ENCODE results near the gene SREK1IP1. TPM values are rescaled to one million over a fixed set of nuclear protein-coding genes. Genes with fewer than 3 reads are reported as not detected.

Gene SREK1IP1
- total RNA-seq: 31.1 and 34.8 TPM in 2 replicates

DNA sequence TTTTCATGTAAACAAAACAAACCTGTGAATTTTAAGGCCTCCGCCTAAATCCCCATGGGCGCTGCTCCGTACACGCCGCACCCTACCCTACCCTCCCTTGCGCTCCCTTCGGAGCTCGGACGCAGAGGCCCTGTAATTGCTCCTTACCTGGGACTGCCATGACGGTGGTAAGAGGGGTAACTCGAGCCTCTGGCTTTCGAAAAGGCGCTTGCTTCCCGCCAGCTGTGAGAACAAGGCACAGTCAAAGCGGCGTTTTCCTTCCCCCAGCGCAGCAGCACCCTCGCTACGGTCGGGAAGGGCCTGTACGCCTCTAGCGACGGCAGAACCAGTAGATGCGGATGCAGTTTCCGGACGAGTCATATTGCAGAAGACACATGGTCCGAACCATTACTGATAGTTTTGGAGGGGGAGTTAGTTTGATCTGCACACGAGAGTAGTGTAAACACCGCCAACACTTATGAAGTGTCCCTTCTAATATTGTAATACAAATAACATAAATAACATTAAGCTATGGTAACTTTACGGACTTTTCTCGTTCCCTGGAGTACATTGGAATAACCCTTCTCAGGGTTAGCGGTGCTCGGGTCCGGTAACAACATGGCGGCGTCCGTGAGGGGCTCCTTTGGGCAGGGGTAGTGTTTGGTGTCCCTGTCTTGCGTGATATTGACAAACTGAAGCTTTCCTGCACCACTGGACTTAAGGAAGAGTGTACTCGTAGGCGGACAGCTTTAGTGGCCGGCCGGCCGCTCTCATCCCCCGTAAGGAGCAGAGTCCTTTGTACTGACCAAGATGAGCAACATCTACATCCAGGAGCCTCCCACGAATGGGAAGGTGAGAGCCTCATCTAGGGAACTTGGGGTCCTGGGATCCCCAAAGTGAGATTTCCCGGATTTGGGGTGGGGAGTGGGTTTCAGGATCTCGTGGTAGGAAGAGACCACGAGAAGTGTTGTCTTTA, at the start of gene SREK1IP1, which contains the start of gene CWC27:
Gene SREK1IP1, minus strand, starts transcription at position 334 of the 955 bp plus-strand sequence. Its CDS starts 174 bp downstream, at position 160.
Gene CWC27, plus strand, starts transcription at position 573 of the 955 bp plus-strand sequence. Its CDS starts 217 bp downstream, at position 790.
- no peaks in the 10 kb centered on the region for H3K9me3 Mint-ChIP-seq
- no peaks in the 10 kb centered on the region for H3K27me3 Mint-ChIP-seq
- peak within 1 kb of the TSS; percentile 97 for H3K4me3 Mint-ChIP-seq
- H3K36me3 Mint-ChIP-seq (ENCODE audit: low read depth): peaks cover 18% of the 10 kb centered on the region
- intact Hi-C loops (cut with micrococcal nuclease): loop anchor here (2.0 to 5.0 kb wide), 6 partner anchors 131 to 1376 kb away; partner anchors contain the start of genes ADAMTS6, CENPK, PPWD1 and SHLD3
- H3K4me1 Mint-ChIP-seq: peaks cover 43% of the 10 kb centered on the region
- peak; percentile 95 for DNase-seq
- H3K27ac Mint-ChIP-seq: peak within 1 kb of the TSS; percentile 94

DNA sequence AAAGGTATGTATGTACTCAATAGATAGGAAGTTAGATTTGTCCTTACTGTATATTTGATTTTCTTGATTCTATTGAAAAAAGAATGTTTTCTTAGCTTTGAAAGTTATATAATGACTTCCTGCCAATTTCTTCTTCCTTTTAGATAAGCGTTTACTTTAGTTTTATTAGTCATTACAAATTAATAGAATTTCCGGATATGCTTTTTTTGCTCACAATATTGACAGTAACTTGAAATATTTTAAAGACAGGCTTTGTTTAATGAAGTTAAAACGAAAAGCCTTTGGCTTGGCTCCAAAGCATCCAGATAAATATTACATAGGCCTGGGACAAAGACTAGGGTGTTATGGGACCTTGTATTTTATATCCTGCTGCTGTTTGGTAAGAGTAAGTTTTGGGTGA, 49.8 kb upstream of the SREK1IP1 start:
- peaks cover 17% of the 10 kb centered on the region for H3K4me1 Mint-ChIP-seq
- peaks cover 28% of the 10 kb centered on the region for H3K36me3 Mint-ChIP-seq (ENCODE audit: low read depth)
- no peak for DNase-seq
- no peaks in the 10 kb centered on the region for H3K27me3 Mint-ChIP-seq
- peaks cover 5% of the 10 kb centered on the region for H3K9me3 Mint-ChIP-seq
- H3K4me3 Mint-ChIP-seq: no peak overlapping the region
- intact Hi-C loops (cut with micrococcal nuclease): loop anchor here (10.0 kb wide), 1 partner anchor 287 kb away; no protein-coding TSS in a partner anchor
- H3K27ac Mint-ChIP-seq: no peak overlapping the region

- no peaks in the 10 kb centered on the region for H3K9me3 Mint-ChIP-seq
- no peak overlapping the region for H3K4me3 Mint-ChIP-seq
- H3K27me3 Mint-ChIP-seq: no peaks in the 10 kb centered on the region
- H3K4me1 Mint-ChIP-seq: peaks cover 4% of the 10 kb centered on the region
- H3K27ac Mint-ChIP-seq: no peak overlapping the region
- peaks cover 11% of the 10 kb centered on the region for H3K36me3 Mint-ChIP-seq (ENCODE audit: low read depth)
- intact Hi-C loops (cut with micrococcal nuclease): loop anchor here (5.0 to 10.0 kb wide), 3 partner anchors 223 to 748 kb away; partner anchors contain the start of genes CENPK and PPWD1
- DNase-seq: no peak
Measured at GRCh38 chr5:64814073-64814472, 45.6 kb upstream of the SREK1IP1 start.

DNA sequence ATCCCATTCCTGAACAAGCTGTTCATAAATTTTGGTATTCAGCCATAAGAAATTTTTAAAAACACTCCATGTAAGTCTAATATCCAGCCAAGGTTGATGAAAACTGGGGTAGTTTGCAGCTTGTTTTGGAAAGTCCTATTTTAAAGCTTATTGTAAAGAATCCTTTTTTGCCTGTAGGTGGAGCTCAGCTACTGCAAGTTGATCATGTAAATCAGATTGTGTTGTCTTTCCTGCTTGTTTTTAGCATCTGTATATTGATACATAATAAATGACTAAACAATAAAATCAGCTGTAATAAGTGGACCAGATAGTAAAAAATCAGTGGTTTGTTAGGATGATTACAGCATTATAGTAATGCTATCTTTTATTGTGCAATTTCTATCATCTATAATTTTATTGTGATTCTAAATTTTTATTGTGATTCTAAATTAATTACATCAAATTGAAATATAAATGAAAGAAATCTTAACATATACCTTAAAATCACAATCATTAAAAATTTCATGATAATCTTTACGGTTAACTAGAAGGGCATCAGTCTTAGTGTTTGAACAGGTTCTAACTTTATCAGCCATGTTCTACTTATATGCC, 42.7 kb upstream of the SREK1IP1 start:
- Mint-ChIP-seq H3K27me3 (no peaks in the 10 kb centered on the region), H3K4me3 (no peak overlapping the region), H3K36me3 (ENCODE audit: low read depth) (peaks cover 6% of the 10 kb centered on the region), H3K27ac (no peak overlapping the region), H3K9me3 (no peaks in the 10 kb centered on the region), H3K4me1 (peaks cover 1% of the 10 kb centered on the region)
- DNase-seq: peak; percentile 73
- intact Hi-C loops (cut with micrococcal nuclease): loop anchor here (1.0 to 10.0 kb wide), 4 partner anchors 226 to 751 kb away; partner anchors contain the start of genes CENPK and PPWD1

DNA sequence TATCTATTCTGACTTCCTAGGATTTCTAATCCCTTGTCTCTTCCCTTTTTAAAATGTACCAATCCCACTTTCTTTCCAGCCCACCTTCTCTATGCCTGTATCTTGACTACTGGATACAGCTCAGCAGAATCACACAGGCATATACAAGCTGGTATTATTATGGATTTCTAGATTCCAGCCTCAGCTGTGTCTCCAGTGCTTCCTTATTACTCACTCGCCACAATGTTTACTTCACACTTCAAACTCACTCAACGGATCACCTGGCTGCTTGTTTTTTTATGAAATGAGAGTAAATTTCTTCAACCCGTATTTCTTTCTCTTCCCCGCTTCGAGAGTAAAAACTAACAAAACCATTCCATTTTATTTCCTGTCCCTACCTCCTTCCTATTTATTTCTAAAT, 39.0 kb upstream of the SREK1IP1 start:
- H3K4me3 Mint-ChIP-seq: no peak overlapping the region
- no peaks in the 10 kb centered on the region for H3K27me3 Mint-ChIP-seq
- H3K9me3 Mint-ChIP-seq: no peaks in the 10 kb centered on the region
- H3K27ac Mint-ChIP-seq: no peak overlapping the region
- H3K4me1 Mint-ChIP-seq: no peaks in the 10 kb centered on the region
- peaks cover 5% of the 10 kb centered on the region for H3K36me3 Mint-ChIP-seq (ENCODE audit: low read depth)
- intact Hi-C loops (cut with micrococcal nuclease): loop anchor here (10.0 kb wide), 1 partner anchor 587 kb away; no protein-coding TSS in a partner anchor
- no peak for DNase-seq

- no peak overlapping the region for H3K27ac Mint-ChIP-seq
- no peaks in the 10 kb centered on the region for H3K27me3 Mint-ChIP-seq
- intact Hi-C loops (cut with micrococcal nuclease): loop anchor here (10.0 kb wide), 1 partner anchor 588 kb away; no protein-coding TSS in a partner anchor
Measured at GRCh38 chr5:64806537-64806936, 38.0 kb upstream of the SREK1IP1 start.

DNA sequence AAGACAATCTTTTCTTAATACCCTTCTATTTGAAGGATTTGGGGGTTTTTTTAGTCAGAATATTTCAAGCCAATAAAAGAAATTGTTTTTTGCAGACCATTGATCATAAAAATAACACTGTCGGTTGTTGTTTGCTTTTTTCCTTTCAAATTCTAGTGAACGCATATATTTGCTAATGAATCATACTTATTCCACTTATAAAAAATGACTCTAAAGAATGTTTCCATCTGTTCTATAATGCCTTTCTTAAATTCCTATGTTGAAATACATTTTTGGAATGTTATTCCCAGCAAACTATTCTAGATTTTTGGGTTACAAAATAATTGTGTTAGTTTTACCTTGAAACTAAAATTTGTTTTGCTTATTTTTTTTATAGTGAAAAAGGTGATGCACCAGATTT, 32.4 kb upstream of the SREK1IP1 start:
- H3K9me3 Mint-ChIP-seq: no peaks in the 10 kb centered on the region
- intact Hi-C loops (cut with micrococcal nuclease): loop anchor here (10.0 kb wide), 1 partner anchor 594 kb away; no protein-coding TSS in a partner anchor

More at GRCh38 chr5:64806537-64806936, 38.0 kb upstream of the SREK1IP1 start:
- no peaks in the 10 kb centered on the region for H3K4me1 Mint-ChIP-seq
- DNase-seq: no peak
- peaks cover 5% of the 10 kb centered on the region for H3K36me3 Mint-ChIP-seq (ENCODE audit: low read depth)
- H3K4me3 Mint-ChIP-seq: no peak overlapping the region
- H3K9me3 Mint-ChIP-seq: no peaks in the 10 kb centered on the region

DNA sequence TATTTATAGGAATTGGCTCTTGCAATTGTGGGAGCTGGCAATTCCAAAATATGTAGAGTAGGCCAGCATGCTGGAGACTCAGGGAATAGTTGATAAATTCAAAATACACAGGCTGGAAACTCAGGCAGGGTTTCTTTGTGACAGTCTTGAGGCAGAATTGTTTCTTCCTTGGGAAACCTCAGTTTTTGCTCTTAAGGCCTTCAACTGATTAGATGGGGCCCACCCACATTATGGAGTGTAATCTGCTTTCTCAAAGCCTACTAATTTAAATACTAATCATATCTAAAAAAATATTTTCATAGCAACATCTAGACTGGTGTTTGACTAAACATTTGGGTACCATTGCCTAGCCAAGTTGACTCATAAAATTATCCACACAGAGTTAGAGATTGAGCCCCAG, 27.8 kb upstream of the SREK1IP1 start:
- DNase-seq: no peak

More for the DNA sequence above, 32.4 kb upstream of the SREK1IP1 start:
- Mint-ChIP-seq H3K27ac (no peak overlapping the region), H3K4me1 (no peaks in the 10 kb centered on the region), H3K27me3 (no peaks in the 10 kb centered on the region), H3K36me3 (ENCODE audit: low read depth) (peaks cover 10% of the 10 kb centered on the region), H3K4me3 (no peak overlapping the region)
- DNase-seq: no peak

DNA sequence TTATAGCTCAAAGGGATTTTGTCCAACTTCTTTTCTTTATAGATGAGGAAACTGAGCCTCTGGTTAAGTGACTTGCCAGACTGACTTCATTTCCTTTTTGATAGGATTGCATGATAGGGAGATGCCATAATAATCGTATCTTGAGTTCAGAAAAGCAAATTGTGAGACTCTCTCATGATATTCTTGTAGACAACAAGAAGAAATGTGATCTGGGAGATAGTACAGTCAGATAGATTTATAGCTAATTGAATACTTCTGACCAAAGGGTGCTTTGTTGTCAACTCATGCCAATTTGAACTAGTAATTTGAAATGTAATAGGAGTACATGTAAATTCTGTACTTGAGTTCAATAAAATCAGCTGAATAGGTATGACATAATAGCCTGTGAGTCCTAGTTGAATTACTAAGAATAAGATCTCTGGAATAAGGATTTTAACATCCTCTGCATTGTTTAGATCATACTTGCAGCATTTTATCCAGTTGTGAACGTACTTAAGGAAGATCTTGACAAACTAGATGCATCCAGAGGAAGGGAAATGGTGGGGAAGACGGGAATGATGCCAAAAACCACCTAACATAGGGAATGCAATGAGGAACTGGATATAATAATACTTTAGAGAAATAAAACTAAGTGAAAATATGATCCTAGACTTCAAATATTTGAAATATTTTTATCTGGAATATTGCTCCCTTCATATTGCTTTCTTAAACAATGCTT, 25.7 kb upstream of the SREK1IP1 start:
- H3K27ac Mint-ChIP-seq: no peak overlapping the region
- H3K36me3 Mint-ChIP-seq (ENCODE audit: low read depth): peaks cover 12% of the 10 kb centered on the region
- DNase-seq: no peak
- no peaks in the 10 kb centered on the region for H3K27me3 Mint-ChIP-seq
- H3K4me1 Mint-ChIP-seq: peaks cover 7% of the 10 kb centered on the region
- intact Hi-C loops (cut with micrococcal nuclease): no loop called here
- no peak overlapping the region for H3K4me3 Mint-ChIP-seq
- H3K9me3 Mint-ChIP-seq: no peaks in the 10 kb centered on the region

More for the DNA sequence above, 27.8 kb upstream of the SREK1IP1 start:
- intact Hi-C loops (cut with micrococcal nuclease): no loop called here
- Mint-ChIP-seq H3K9me3 (no peaks in the 10 kb centered on the region), H3K27ac (no peak overlapping the region), H3K36me3 (ENCODE audit: low read depth) (peaks cover 15% of the 10 kb centered on the region), H3K4me3 (no peak overlapping the region), H3K27me3 (no peaks in the 10 kb centered on the region), H3K4me1 (no peaks in the 10 kb centered on the region)

DNA sequence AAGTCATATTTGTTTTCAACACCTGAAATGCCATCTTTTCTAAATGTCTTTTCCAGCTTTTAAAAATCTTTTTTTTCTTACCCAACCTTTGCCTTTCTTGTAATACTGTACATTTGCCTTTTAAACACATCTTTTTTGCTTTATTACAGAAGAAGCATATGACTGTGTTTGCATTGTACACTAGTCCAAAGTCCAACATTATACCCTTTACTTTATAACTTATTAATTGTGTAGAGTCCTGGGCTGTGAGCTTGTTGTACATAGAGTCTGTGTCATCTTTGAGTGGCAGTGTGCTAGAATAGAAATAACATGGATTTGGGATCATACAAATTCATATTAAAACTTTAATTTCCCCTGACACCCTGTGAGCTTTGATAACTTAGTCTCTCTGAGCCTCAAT, 24.0 kb upstream of the SREK1IP1 start:
- Mint-ChIP-seq H3K36me3 (ENCODE audit: low read depth) (peaks cover 10% of the 10 kb centered on the region), H3K4me1 (peaks cover 9% of the 10 kb centered on the region), H3K4me3 (no peak overlapping the region), H3K9me3 (no peaks in the 10 kb centered on the region), H3K27ac (no peak overlapping the region), H3K27me3 (no peaks in the 10 kb centered on the region)
- intact Hi-C loops (cut with micrococcal nuclease): no loop called here
- DNase-seq: no peak

DNA sequence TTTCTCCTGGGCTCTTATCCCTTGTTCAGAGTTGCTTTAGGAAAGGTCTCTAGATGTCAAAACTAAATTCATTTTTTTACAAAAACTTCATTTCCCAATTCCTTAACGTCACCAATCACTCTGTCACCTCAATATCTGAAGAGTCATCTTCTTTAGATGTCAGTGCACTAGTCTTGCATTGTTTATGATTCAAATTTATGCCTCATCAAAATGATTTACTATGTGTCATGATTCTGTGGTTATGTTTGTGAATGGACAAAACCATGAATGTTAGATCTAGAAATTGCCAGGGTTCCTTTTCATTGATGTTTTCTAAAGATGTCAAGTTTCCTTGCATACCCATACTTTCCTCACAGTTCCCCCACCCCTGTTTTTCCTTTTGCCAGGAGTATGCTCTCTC, 21.7 kb upstream of the SREK1IP1 start:
- H3K27me3 Mint-ChIP-seq: no peaks in the 10 kb centered on the region
- peaks cover 15% of the 10 kb centered on the region for H3K36me3 Mint-ChIP-seq (ENCODE audit: low read depth)

GRCh38 chr5:64789457-64789856, 21.0 kb upstream of the SREK1IP1 start:
- Mint-ChIP-seq H3K4me3 (no peak overlapping the region), H3K27ac (no peak overlapping the region), H3K36me3 (ENCODE audit: low read depth) (peaks cover 15% of the 10 kb centered on the region), H3K4me1 (peaks cover 9% of the 10 kb centered on the region), H3K27me3 (no peaks in the 10 kb centered on the region), H3K9me3 (no peaks in the 10 kb centered on the region)
- no peak for DNase-seq
- intact Hi-C loops (cut with micrococcal nuclease): no loop called here

More for the DNA sequence above, 21.7 kb upstream of the SREK1IP1 start:
- Mint-ChIP-seq H3K4me3 (no peak overlapping the region), H3K27ac (no peak overlapping the region), H3K9me3 (no peaks in the 10 kb centered on the region), H3K4me1 (peaks cover 9% of the 10 kb centered on the region)
- no peak for DNase-seq
- intact Hi-C loops (cut with micrococcal nuclease): no loop called here

- intact Hi-C loops (cut with micrococcal nuclease): no loop called here
- Mint-ChIP-seq H3K4me3 (no peak overlapping the region), H3K4me1 (peaks cover 9% of the 10 kb centered on the region), H3K27me3 (no peaks in the 10 kb centered on the region), H3K27ac (no peak overlapping the region), H3K9me3 (no peaks in the 10 kb centered on the region), H3K36me3 (ENCODE audit: low read depth) (peaks cover 18% of the 10 kb centered on the region)
- no peak for DNase-seq
Measured at GRCh38 chr5:64788156-64788555, 19.7 kb upstream of the SREK1IP1 start.
